ENCODE measurements around the gene ANKRD12.

Gene ANKRD12

GRCh38 chr18:9275890-9276289 lies 139.3 kb downstream of the ANKRD12 start:
- intact Hi-C loops (cut with DNase I), result no loop called here
- no peak for DNase-seq

- DNase-seq, result no peak
- intact Hi-C loops (cut with DNase I), result no loop called here
Observed at GRCh38 chr18:9278028-9278427, 141.4 kb downstream of the ANKRD12 start.

GRCh38 chr18:9280849-9281248 lies 144.3 kb downstream of the ANKRD12 start:
- no peak for DNase-seq
- intact Hi-C loops (cut with DNase I), result no loop called here

GRCh38 chr18:9281780-9282179 lies 145.2 kb downstream of the ANKRD12 start:
- intact Hi-C loops (cut with DNase I), result no loop called here
- DNase-seq, result no peak

GRCh38 chr18:9283791-9284190 lies 147.2 kb downstream of the ANKRD12 start:
- intact Hi-C loops (cut with DNase I), result no loop called here
- DNase-seq, result no peak

- intact Hi-C loops (cut with DNase I), result no loop called here
- DNase-seq, result no peak
Observed at GRCh38 chr18:9285604-9286003, 149.0 kb downstream of the ANKRD12 start.

- intact Hi-C loops (cut with DNase I), result no loop called here
Observed at GRCh38 chr18:9287036-9287435, 150.5 kb downstream of the ANKRD12 start.

GRCh38 chr18:9289698-9290097 lies 153.1 kb downstream of the ANKRD12 start:
- intact Hi-C loops (cut with DNase I), result no loop called here
- no peak for DNase-seq

More at GRCh38 chr18:9287036-9287435, 150.5 kb downstream of the ANKRD12 start:
- no peak for DNase-seq

- intact Hi-C loops (cut with DNase I), result no loop called here
- DNase-seq, result no peak
Observed at GRCh38 chr18:9290156-9290555, 153.6 kb downstream of the ANKRD12 start.

- intact Hi-C loops (cut with DNase I), result no loop called here
- no peak for DNase-seq
Observed at GRCh38 chr18:9292047-9292446, 155.5 kb downstream of the ANKRD12 start.

GRCh38 chr18:9293948-9294347 lies 157.4 kb downstream of the ANKRD12 start:
- intact Hi-C loops (cut with DNase I), result no loop called here
- DNase-seq, result no peak

- peak in 1 of 10 donors; percentile 80 for DNase-seq
- intact Hi-C loops (cut with DNase I), result no loop called here
Observed at GRCh38 chr18:9296233-9297006, 159.8 kb downstream of the ANKRD12 start.

GRCh38 chr18:9297007-9297393 lies 160.4 kb downstream of the ANKRD12 start:
- peak in 1 of 10 donors; percentile 85 for DNase-seq
- intact Hi-C loops (cut with DNase I), result no loop called here

- intact Hi-C loops (cut with DNase I), result no loop called here
- DNase-seq, result no peak
Observed at GRCh38 chr18:9304388-9305070, 167.9 kb downstream of the ANKRD12 start.

GRCh38 chr18:9319333-9319732 lies 182.8 kb downstream of the ANKRD12 start:
- no peak for DNase-seq
- intact Hi-C loops (cut with DNase I), result no loop called here

- DNase-seq, result no peak
- intact Hi-C loops (cut with DNase I), result no loop called here
Observed at GRCh38 chr18:9321017-9321452, 184.5 kb downstream of the ANKRD12 start.

- intact Hi-C loops (cut with DNase I), result no loop called here
- DNase-seq, result no peak
Observed at GRCh38 chr18:9321736-9322135, 185.2 kb downstream of the ANKRD12 start.

- no peak for DNase-seq
- intact Hi-C loops (cut with DNase I), result no loop called here
Observed at GRCh38 chr18:9322744-9323143, 186.2 kb downstream of the ANKRD12 start.

GRCh38 chr18:9323750-9324445 lies 187.3 kb downstream of the ANKRD12 start:
- intact Hi-C loops (cut with DNase I), result no loop called here

GRCh38 chr18:9325716-9326115 lies 189.1 kb downstream of the ANKRD12 start:
- DNase-seq, result no peak
- intact Hi-C loops (cut with DNase I), result no loop called here

More at GRCh38 chr18:9323750-9324445, 187.3 kb downstream of the ANKRD12 start:
- DNase-seq, result no peak

GRCh38 chr18:9328776-9329175 lies 192.2 kb downstream of the ANKRD12 start:
- no peak for DNase-seq
- intact Hi-C loops (cut with DNase I), result no loop called here
